Activated CD8-positive, alpha-beta T cell treated with anti-CD3 and anti-CD28 coated beads for 36 hours (primary cell): ENCODE measurements around the gene MRPS27. TPM values are rescaled to one million over a fixed set of nuclear protein-coding genes. Genes with fewer than 3 reads are reported as not detected.

Experiments used
- ATAC-seq: fragments of 200-7000 bp; cut with Tn5 transposase; one replicate; pipeline ENCODE4 v1.10.0; 2021; ENCODE audit warnings: mild to moderate bottlenecking, moderate library complexity
- CTCF ChIA-PET: fragments of 350-600 bp; sonication (Branson Sonifier 250); formaldehyde crosslinking; loops from one replicate; lab custom pipeline; 2021; ENCODE audit warnings: antibody characterized with exemption; lab: Charles Lee
- POLR2A ChIA-PET: fragments of 350-600 bp; sonication (Branson Sonifier 250); formaldehyde crosslinking; loops from one replicate; lab custom pipeline; 2021; ENCODE audit warnings: antibody characterized with exemption; lab: Charles Lee
- DNase-seq: peaks from one replicate; pipeline ENCODE4 v3.0.0-alpha.2; 2020
- H3K27ac Mint-ChIP-seq: one replicate; pipeline ENCODE4 v1.8.0; 2021; ENCODE audit warnings: mild to moderate bottlenecking, mixed read lengths
- H3K27me3 Mint-ChIP-seq: one replicate; pipeline ENCODE4 v1.8.0; 2021; ENCODE audit warnings: mixed read lengths
- H3K36me3 Mint-ChIP-seq: one replicate; pipeline ENCODE4 v1.8.0; 2021; ENCODE audit warnings: low read depth, mixed read lengths
- H3K4me1 Mint-ChIP-seq: one replicate; pipeline ENCODE4 v1.8.0; 2021; ENCODE audit warnings: low read depth, mixed read lengths
- H3K4me3 Mint-ChIP-seq: one replicate; pipeline ENCODE4 v1.8.0; 2021; ENCODE audit warnings: mild to moderate bottlenecking, moderate library complexity, mixed read lengths
- H3K9me3 Mint-ChIP-seq: one replicate; pipeline ENCODE4 v1.8.0; 2021; ENCODE audit warnings: mixed read lengths
- intact Hi-C: fragments of 100-400 bp; cut with micrococcal nuclease; formaldehyde crosslinking; loops from one replicate; pipeline ENCODE4 v1.10.0; 2022
- total RNA-seq, 2 experiments: library from RNA; stranded (reverse); gene quantifications; one replicate each; pipeline ENCODE4 v1.2.3, GENCODE V29; 2021
- TF ChIP-seq, protein P1 (sequence below): fragments of 200-600 bp; IDR thresholded peaks from one replicate; pipeline ENCODE4 v1.8.0; 2022; ENCODE audit warnings: antibody characterized with exemption, mild to moderate bottlenecking

MRPS27 gene
- total RNA-seq, 2 experiments from 2014 or later: 91.5 to 99.1 TPM

DNA sequence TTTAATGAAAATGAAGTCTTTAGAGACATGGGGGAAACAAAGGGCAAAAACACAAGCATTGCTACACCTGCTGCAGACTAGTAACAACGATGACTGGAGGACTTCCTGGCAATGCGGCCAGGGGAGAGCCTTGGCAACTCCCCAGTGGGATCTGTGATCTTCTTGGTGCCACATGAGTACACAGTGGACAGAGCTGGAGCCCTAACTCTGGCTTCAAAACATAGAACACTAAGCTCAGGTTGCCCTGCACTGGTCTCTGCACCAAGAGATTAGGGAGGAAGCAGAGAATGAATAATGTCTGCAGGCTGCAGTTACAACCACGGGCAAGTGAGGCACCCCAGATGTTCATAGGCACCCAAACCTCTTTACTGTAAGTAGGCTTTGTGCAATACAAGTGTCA lies 91.1 kb downstream of the MRPS27 start:
- ChIA-PET POLR2A (interaction anchor here (0.6 kb wide), 1 partner anchor 532 kb away, joined by 3 read pairs; no protein-coding TSS in a partner anchor), CTCF (no interaction called here)
- no peak overlapping the region for H3K4me3 Mint-ChIP-seq
- no peaks in the 10 kb centered on the region for H3K9me3 Mint-ChIP-seq
- peaks cover 19% of the 10 kb centered on the region for H3K4me1 Mint-ChIP-seq
- H3K27me3 Mint-ChIP-seq: no peaks in the 10 kb centered on the region
- TF ChIP-seq, protein P1, sequence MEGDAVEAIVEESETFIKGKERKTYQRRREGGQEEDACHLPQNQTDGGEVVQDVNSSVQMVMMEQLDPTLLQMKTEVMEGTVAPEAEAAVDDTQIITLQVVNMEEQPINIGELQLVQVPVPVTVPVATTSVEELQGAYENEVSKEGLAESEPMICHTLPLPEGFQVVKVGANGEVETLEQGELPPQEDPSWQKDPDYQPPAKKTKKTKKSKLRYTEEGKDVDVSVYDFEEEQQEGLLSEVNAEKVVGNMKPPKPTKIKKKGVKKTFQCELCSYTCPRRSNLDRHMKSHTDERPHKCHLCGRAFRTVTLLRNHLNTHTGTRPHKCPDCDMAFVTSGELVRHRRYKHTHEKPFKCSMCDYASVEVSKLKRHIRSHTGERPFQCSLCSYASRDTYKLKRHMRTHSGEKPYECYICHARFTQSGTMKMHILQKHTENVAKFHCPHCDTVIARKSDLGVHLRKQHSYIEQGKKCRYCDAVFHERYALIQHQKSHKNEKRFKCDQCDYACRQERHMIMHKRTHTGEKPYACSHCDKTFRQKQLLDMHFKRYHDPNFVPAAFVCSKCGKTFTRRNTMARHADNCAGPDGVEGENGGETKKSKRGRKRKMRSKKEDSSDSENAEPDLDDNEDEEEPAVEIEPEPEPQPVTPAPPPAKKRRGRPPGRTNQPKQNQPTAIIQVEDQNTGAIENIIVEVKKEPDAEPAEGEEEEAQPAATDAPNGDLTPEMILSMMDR: no peak
- H3K27ac Mint-ChIP-seq: no peak overlapping the region
- H3K36me3 Mint-ChIP-seq: peaks cover 73% of the 10 kb centered on the region
- ATAC-seq (no peak), DNase-seq (no peak)
- intact Hi-C loops: no loop called here

DNA sequence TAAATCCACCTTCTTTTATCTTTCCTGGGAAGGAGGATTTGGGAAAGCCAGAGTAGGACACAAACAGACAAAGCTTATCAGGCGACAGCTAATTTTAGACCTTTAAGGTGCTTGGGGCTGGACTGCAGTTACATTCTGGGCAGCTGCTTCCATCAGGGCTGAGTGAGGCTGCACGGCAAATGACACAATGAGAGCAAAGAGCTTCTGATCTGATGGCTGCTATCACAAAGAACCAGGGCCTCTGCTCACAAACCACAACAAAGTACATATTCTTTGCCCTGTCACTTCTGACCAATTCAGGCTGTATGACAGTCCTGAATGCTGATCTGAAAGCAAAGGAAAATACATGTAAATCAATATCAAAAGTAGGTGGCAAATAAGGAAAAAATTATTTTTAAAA lies 93.1 kb downstream of the MRPS27 start:
- intact Hi-C loops: no loop called here
- ChIA-PET CTCF (no interaction called here), POLR2A (interaction anchor here (1.0 kb wide), 1 partner anchor 81 kb away, joined by 3 read pairs; no protein-coding TSS in a partner anchor)
- no peaks in the 10 kb centered on the region for H3K9me3 Mint-ChIP-seq
- ATAC-seq (no peak), DNase-seq (no peak)
- H3K4me1 Mint-ChIP-seq: peaks cover 2% of the 10 kb centered on the region
- no peak overlapping the region for H3K4me3 Mint-ChIP-seq
- peaks cover 74% of the 10 kb centered on the region for H3K36me3 Mint-ChIP-seq
- no peak overlapping the region for H3K27ac Mint-ChIP-seq
- TF ChIP-seq, protein P1: no peak
- H3K27me3 Mint-ChIP-seq: no peaks in the 10 kb centered on the region

DNA sequence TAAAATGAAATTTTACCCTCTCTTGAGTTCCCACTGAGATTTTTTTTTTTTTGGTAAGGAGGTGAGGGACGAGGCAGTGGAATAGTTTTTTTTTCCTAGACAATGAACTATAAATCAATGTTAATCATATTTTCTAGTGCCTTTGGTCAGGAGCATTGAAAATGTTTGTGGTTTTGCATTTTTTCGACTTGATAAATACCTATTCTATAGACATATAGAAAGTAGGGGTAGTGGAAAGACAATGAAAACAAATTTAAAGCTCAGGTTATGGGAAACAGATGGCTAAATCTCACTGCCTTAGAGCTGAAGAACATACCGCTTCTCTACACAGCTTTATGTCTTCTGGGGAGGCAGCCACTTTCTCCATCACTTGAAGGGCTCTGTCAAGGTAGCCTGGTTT lies 94.3 kb downstream of the MRPS27 start:
- Mint-ChIP-seq H3K9me3 (no peaks in the 10 kb centered on the region), H3K27ac (no peak overlapping the region), H3K4me3 (no peak overlapping the region), H3K4me1 (no peaks in the 10 kb centered on the region), H3K36me3 (peaks cover 72% of the 10 kb centered on the region), H3K27me3 (no peaks in the 10 kb centered on the region)
- CTCF ChIA-PET: no interaction called here
- TF ChIP-seq, protein P1: no peak
- POLR2A ChIA-PET: interaction anchor here (0.7 kb wide), 1 partner anchor 445 kb away, joined by 3 read pairs; no protein-coding TSS in a partner anchor
- intact Hi-C loops: no loop called here
- ATAC-seq (no peak), DNase-seq (no peak)

DNA sequence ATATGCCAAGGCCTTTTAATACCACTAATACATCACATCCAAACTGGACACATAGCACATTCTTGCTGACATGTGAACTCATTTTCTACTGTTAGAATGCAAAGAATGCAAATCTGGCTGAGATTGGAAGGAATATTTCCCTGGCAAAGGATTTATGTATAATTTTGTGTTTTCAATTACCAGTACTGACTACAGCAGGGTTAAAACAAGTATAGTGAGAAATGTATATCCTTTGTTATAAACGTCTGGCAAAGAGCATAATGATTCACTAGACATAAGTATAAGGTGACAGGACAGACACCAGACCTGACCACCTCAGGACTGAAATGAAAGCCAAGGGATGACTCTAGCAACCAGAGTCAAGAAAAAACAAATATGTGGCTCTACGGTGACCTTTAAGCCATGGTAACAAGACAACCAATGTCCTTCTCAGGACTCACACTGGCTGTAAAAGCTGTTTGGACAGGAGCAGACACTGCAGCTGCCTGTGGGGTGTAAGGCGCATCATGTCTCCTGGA lies 95.0 kb downstream of the MRPS27 start:
- no peaks in the 10 kb centered on the region for H3K27me3 Mint-ChIP-seq
- intact Hi-C loops: no loop called here

DNA sequence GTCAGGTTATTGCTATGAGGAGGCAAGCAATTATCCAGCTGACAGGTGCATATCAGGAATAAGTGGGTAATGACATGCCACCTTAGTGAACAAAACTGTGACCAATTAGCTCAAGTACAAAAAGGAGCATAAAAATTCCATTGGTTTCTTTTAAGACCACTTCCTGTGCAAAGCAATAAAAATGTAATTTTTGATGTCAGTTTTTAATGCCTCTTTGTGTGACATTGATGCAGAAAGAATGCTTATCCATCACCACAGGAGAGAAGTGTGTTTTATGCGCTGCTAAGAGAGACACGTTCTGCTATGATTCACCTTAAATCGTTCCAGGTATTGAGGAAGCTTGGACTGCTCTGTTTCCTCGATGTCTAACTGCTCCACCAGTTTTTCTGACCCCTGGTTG lies 96.7 kb downstream of the MRPS27 start:
- ATAC-seq (no peak), DNase-seq (no peak)
- ChIA-PET CTCF (interaction anchor here (0.8 kb wide), 1 partner anchor 9 kb away, joined by 3 read pairs; no protein-coding TSS in a partner anchor), POLR2A (no interaction called here)
- Mint-ChIP-seq H3K9me3 (no peaks in the 10 kb centered on the region), H3K4me3 (no peak overlapping the region), H3K27ac (no peak overlapping the region), H3K4me1 (no peaks in the 10 kb centered on the region), H3K36me3 (peaks cover 73% of the 10 kb centered on the region), H3K27me3 (no peaks in the 10 kb centered on the region)
- TF ChIP-seq, protein P1: no peak
- intact Hi-C loops: no loop called here

More for the DNA sequence above, 95.0 kb downstream of the MRPS27 start:
- TF ChIP-seq, protein P1: no peak
- Mint-ChIP-seq H3K36me3 (peaks cover 66% of the 10 kb centered on the region), H3K27ac (no peak overlapping the region), H3K4me1 (no peaks in the 10 kb centered on the region), H3K4me3 (no peak overlapping the region), H3K9me3 (no peaks in the 10 kb centered on the region)
- ChIA-PET POLR2A (no interaction called here), CTCF (interaction anchor here (1.3 kb wide), 1 partner anchor 14 kb away, joined by 3 read pairs; no protein-coding TSS in a partner anchor)
- DNase-seq: no peak
- ATAC-seq: no peak
